Loucy (cell line): ENCODE data around the gene PPP1R1C.

ENCODE experiments used
- H2AFZ ChIP-seq: fragments of 200-600 bp; sonication (generic); 2 replicates; pipeline ENCODE4 v1.6.0; 2016; ENCODE audit warnings: antibody characterized with exemption, mild to moderate bottlenecking, low read length, moderate library complexity
- H3F3A ChIP-seq: fragments of 200-600 bp; 2 replicates; pipeline ENCODE4 v1.6.0; 2016; ENCODE audit warnings: antibody characterized with exemption, low read depth, mild to moderate bottlenecking
- H3K27me3 ChIP-seq: fragments of 200-600 bp; sonication (generic); 2 replicates; pipeline ENCODE4 v1.6.1; 2014; ENCODE audit warnings: low read length, mild to moderate bottlenecking; ENCODE audit not compliant: insufficient read depth, poor library complexity, severe bottlenecking
- H3K36me3 ChIP-seq: fragments of 200-600 bp; sonication (generic); 2 replicates; pipeline ENCODE4 v1.6.1; 2016; ENCODE audit warnings: low read length; ENCODE audit not compliant: insufficient read depth
- H3K4me1 ChIP-seq: fragments of 200-600 bp; sonication (generic); 2 replicates; pipeline ENCODE4 v1.5.1; 2014; ENCODE audit warnings: low read length, mild to moderate bottlenecking; ENCODE audit not compliant: insufficient read depth, poor library complexity, severe bottlenecking
- H3K4me2 ChIP-seq: fragments of 200-600 bp; sonication (generic); 2 replicates; pipeline ENCODE4 v1.6.0; 2014; ENCODE audit warnings: antibody characterized with exemption, low read length, low read depth, mild to moderate bottlenecking; ENCODE audit not compliant: poor library complexity, severe bottlenecking
- H3K4me3 ChIP-seq: fragments of 200-600 bp; sonication (generic); 2 replicates; pipeline ENCODE4 v1.5.1; 2014; ENCODE audit warnings: low read length, mild to moderate bottlenecking, mixed read lengths; ENCODE audit not compliant: poor library complexity, severe bottlenecking
- H3K79me2 ChIP-seq: fragments of 200-600 bp; sonication (generic); 2 replicates; pipeline ENCODE4 v1.6.1; 2014; ENCODE audit warnings: low read length; ENCODE audit not compliant: insufficient read depth
- H3K9ac ChIP-seq: fragments of 200-600 bp; sonication (generic); 2 replicates; pipeline ENCODE4 v1.6.0; 2014; ENCODE audit warnings: mild to moderate bottlenecking, low read depth, low read length, moderate library complexity; ENCODE audit not compliant: poor library complexity, severe bottlenecking
- H3K9me2 ChIP-seq: fragments of 200-600 bp; sonication (generic); replicated peaks from 2 replicates; pipeline ENCODE4 v1.6.1; 2016; ENCODE audit warnings: low read depth, low read length, mixed read lengths
- H3K9me3 ChIP-seq: fragments of 200-600 bp; sonication (generic); 2 replicates; pipeline ENCODE4 v1.6.1; 2014; ENCODE audit warnings: mild to moderate bottlenecking, antibody characterized with exemption, low read length, low read depth; ENCODE audit not compliant: insufficient read depth
- H4K20me1 ChIP-seq: fragments of 200-600 bp; sonication (generic); 2 replicates; pipeline ENCODE4 v1.6.0; 2014; ENCODE audit warnings: antibody characterized with exemption, low read length, mild to moderate bottlenecking; ENCODE audit not compliant: insufficient read depth, poor library complexity, severe bottlenecking
- CTCF ChIP-seq: fragments of 200-600 bp; sonication (generic); conservative IDR thresholded peaks from 2 replicates; pipeline ENCODE4 v1.5.1; 2014; ENCODE audit warnings: mild to moderate bottlenecking, antibody characterized with exemption, low read length
- EZH2phosphoT487 ChIP-seq: fragments of 200-600 bp; IDR thresholded peaks from 2 replicates; pipeline ENCODE4 v1.6.1; 2018; ENCODE audit warnings: antibody characterized with exemption, mild to moderate bottlenecking, moderate library complexity, borderline replicate concordance

PPP1R1C gene

GRCh38 chr2:181995289-181995688 is 9.6 kb downstream of the PPP1R1C start:
- H3K79me2 ChIP-seq = no peaks in the 10 kb centered on the region
- TF ChIP-seq EZH2phosphoT487 = no peak
- no peak for TF ChIP-seq CTCF
- no peaks in the 10 kb centered on the region for H3K9me3 ChIP-seq

DNA sequence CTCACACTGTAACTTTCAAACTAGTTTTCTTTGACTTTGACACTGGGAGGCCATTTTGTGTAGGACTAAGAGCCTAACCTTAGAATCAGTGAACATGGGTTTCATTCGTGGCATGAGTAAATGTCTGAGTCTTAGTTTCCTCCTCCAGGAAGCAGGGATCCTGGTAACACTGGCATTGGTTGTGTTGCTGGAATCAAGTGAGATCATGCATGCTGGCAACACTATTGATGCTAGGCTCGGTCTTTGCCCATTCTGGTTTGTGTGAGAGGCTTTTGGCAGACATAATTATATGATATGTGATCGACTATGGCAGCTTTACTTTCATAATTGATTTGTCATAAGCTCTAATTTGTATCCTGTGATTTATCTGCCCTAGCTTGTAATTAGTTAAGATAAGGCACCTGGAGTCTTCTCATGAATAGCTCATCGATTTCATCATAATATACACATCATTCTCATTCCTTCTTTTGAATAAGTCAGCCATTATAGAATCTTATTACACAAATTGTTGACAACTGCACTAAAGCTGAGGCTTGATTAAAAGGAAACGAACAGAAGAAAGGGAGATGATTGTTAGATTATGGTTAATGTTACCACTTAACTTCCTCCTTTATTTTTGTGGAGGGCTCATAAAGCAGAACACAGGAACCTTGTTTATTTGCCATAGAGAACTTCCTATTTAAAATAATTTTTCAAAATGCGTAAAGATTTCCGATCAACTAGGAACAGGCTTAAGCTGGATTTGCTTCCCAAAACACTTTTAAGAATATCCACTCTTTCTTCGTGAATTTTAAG is 12.6 kb downstream of the PPP1R1C start:
- H3F3A ChIP-seq = no peaks in the 10 kb centered on the region
- H3K4me1 ChIP-seq = peaks cover 19% of the 10 kb centered on the region
- H2AFZ ChIP-seq = peak overlapping the region; percentile 62
- TF ChIP-seq CTCF (no peak), EZH2phosphoT487 (no peak)
- H3K9me3 ChIP-seq = no peaks in the 10 kb centered on the region
- H3K79me2 ChIP-seq = no peaks in the 10 kb centered on the region
- H4K20me1 ChIP-seq = no peaks in the 10 kb centered on the region
- H3K36me3 ChIP-seq = no peaks in the 10 kb centered on the region
- peak overlapping the region; percentile 66 for H3K4me2 ChIP-seq
- peak overlapping the region; percentile 48 for H3K4me3 ChIP-seq
- H3K27me3 ChIP-seq = no peaks in the 10 kb centered on the region
- no peaks in the 10 kb centered on the region for H3K9me2 ChIP-seq
- no peak overlapping the region for H3K9ac ChIP-seq

More at GRCh38 chr2:181995289-181995688, 9.6 kb downstream of the PPP1R1C start:
- H3K4me3 ChIP-seq = no peak overlapping the region
- no peaks in the 10 kb centered on the region for H3K9me2 ChIP-seq
- H3K27me3 ChIP-seq = no peaks in the 10 kb centered on the region
- H3F3A ChIP-seq = no peaks in the 10 kb centered on the region
- no peak overlapping the region for H3K4me2 ChIP-seq
- H4K20me1 ChIP-seq = no peaks in the 10 kb centered on the region
- no peaks in the 10 kb centered on the region for H3K36me3 ChIP-seq
- H3K4me1 ChIP-seq = peaks cover 19% of the 10 kb centered on the region
- H3K9ac ChIP-seq = no peak overlapping the region
- no peak overlapping the region for H2AFZ ChIP-seq

DNA sequence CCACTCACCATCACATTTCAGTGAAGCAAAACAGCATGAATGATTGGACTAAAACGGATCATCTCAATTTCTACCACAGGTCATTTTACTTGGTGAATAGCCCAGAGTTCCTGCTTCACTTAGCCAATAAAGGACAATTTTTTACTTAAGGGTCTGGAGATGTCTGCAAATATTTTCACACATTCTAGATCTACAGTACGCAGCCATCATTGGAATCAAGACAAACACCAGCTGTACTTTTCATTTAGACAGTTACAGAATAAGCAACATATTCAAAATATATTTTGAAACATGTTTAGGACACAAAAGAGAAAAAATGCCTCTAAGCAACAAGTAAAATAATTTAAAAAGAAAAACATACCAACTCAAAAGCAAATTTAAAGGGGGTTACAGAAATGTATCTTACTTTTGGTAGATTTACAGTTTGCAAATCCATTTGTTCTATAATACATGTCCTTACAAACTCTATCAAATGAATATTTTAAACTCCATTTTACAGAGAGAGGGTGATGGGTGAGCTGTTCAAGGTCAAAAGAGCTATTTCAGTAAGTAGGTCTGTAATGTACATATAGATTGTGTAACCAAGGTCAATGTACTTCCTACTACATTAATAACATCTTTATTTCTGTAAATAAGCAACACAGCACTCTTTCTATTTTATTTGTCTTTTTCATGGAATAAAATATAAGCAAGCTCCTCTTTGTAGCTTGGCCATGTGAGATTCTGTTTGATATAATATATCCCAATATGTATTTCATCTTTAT is 13.4 kb downstream of the PPP1R1C start:
- Histone ChIP-seq H3K9me2 (no peaks in the 10 kb centered on the region), H3K4me1 (peaks cover 19% of the 10 kb centered on the region), H3K4me3 (peak overlapping the region; percentile 48), H3F3A (no peaks in the 10 kb centered on the region), H3K36me3 (no peaks in the 10 kb centered on the region), H3K9me3 (no peaks in the 10 kb centered on the region), H4K20me1 (no peaks in the 10 kb centered on the region), H3K9ac (no peak overlapping the region), H3K27me3 (no peaks in the 10 kb centered on the region), H3K4me2 (peak overlapping the region; percentile 66), H3K79me2 (no peaks in the 10 kb centered on the region), H2AFZ (0 out of 2 replicates have a peak overlapping the region, but pooled peaks have one; percentile 62)
- TF ChIP-seq CTCF (no peak), EZH2phosphoT487 (no peak)
